Keratinocyte (primary cell): ENCODE results near the gene TM9SF3.

ENCODE experiments used
- EZH2 ChIP-seq: IDR thresholded peaks from one replicate; pipeline ENCODE4 v1.6.1; 2012; ENCODE audit warnings: inconsistent platforms, mild to moderate bottlenecking, low read length, moderate library complexity
- TF ChIP-seq, protein P1 (sequence below), 3 experiments: IDR thresholded peaks in 1 of 3; conservative IDR thresholded peaks in 1 of 3; optimal IDR thresholded peaks in 1 of 3; 2 replicates in 2 of 3; 3 replicates in 1 of 3; pipeline versions ENCODE3 to v1.5.1; 2011; ENCODE audit warnings: low read length in 3 of 3, mild to moderate bottlenecking in 3 of 3, moderate library complexity in 2 of 3, control low read depth in 1 of 3, inconsistent platforms in 1 of 3; ENCODE audit not compliant: insufficient read depth in 2 of 3; ENCODE audit errors: extremely low read depth in 1 of 3

DNA sequence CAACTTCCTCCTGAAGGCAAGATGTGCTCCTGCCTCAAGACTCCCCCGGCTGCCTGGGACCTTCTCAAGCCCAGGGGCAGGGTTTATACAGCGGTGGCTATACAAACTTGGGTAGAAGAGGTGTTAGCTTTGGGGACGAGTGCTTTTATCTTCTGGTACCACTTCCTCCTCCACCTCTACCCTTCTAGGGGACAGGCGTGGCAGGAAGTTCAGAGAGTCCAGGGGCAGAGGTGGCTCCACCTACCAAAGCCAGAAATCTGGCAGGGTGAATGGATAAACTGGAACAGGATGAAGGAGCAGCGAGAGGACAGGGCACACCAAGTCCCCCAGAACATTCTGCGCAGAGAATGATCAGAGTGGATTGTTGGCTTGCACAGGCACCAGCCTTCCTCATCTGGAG lies 24.0 kb upstream of the TM9SF3 start:
- TF ChIP-seq, protein P1, sequence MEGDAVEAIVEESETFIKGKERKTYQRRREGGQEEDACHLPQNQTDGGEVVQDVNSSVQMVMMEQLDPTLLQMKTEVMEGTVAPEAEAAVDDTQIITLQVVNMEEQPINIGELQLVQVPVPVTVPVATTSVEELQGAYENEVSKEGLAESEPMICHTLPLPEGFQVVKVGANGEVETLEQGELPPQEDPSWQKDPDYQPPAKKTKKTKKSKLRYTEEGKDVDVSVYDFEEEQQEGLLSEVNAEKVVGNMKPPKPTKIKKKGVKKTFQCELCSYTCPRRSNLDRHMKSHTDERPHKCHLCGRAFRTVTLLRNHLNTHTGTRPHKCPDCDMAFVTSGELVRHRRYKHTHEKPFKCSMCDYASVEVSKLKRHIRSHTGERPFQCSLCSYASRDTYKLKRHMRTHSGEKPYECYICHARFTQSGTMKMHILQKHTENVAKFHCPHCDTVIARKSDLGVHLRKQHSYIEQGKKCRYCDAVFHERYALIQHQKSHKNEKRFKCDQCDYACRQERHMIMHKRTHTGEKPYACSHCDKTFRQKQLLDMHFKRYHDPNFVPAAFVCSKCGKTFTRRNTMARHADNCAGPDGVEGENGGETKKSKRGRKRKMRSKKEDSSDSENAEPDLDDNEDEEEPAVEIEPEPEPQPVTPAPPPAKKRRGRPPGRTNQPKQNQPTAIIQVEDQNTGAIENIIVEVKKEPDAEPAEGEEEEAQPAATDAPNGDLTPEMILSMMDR (optimal IDR thresholded peaks at IDR 0.05 in 1 of 3, IDR thresholded peaks at IDR 0.05 in 1 of 3, conservative IDR thresholded peaks at IDR 0.05 in 1 of 3; ENCODE audit: extremely low read depth in 1 of 3, insufficient read depth in 2 of 3, low read length in 3 of 3) = no peak
- TF ChIP-seq EZH2 = no peak
